ENCODE measurements around the gene ARL17B.
"Not testable (repeated sequence)": the region's sequence is repeated elsewhere in the genome, so short reads cannot be mapped to it uniquely, and the experiment has no call there.

Gene ARL17B

GRCh38 chr17:46361755-46362154 is at the start of gene ARL17B:
Gene ARL17B (minus strand): TSS chr17:46361766. CDS start chr17:46358397, 3,369 bp downstream.
- not testable (repeated sequence) for DNase-seq

DNA sequence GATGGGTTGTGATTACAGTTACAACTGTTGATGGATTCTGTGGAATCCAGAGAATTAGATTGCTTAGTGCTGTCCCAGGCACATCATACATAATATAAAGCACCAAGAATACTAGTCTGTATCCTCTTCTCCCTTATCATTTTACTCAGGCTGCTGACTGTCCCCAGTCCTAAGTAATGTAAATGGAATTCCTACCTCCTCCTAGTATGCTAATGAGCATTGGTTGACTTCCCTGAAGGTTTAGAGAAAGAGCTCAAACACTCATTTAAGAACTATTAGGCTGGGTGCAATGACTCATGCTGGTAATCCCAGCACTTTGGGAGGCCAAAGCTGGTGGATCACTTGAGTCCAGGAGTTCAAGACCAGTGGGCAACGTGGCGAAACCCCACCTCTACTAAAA is 48.3 kb upstream of the ARL17B start:
- not testable (repeated sequence) for DNase-seq

DNA sequence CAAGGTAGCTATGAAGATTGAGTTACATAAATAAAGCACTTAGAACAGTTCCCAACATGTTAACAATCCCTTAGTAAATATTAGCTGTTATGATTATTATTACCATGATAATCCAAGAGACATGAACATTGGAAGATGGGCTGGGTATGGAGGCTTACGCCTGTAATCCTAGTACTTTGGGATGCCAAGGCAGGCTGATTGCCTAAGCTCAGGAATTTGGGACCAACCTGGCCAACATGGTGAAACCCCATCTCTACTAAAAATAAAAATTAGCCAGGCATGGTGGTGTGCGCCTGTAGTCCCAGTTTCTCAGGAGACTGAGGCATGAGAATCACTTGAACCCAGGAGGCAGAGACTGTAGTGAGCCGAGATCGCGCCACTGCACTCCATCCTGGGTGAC is 45.6 kb upstream of the ARL17B start:
- not testable (repeated sequence) for DNase-seq

DNA sequence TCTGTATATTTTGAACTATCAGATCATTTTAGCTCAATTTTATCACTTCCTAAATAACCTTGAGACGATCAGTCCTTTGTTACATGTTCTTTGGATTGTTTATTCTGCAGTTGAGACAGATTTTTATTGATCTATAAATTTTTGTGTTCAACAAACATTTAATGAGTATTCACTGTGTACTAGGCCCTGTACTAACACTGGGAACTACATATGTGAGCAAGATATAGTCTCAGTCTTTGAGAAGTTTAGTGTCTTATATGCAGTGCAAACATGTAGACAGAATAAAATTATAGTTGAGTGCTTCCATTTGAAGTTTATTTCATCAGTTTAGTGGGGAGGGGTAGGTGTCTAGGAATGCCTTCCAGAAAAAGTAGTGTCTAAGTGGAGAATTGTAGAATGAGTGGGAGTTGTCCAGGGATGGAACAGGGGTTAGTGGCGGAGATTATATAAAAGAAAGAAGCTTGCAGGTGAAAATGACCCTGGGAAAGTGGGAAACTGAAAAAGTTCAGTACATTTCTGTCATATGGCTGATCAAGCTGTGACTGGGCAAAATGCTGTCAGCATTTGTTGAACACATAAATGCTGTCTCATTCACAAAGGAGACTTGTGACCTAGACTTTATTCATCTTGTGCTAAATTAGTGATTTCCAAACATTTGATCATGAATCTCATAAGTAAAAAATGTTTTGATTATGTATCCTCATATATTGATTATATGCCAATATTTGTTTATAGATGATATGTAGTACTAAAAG is 39.6 kb upstream of the ARL17B start:
- DNase-seq, result not testable (repeated sequence)

- not testable (repeated sequence) for DNase-seq
Observed at GRCh38 chr17:46400543-46400942, 39.0 kb upstream of the ARL17B start.

DNA sequence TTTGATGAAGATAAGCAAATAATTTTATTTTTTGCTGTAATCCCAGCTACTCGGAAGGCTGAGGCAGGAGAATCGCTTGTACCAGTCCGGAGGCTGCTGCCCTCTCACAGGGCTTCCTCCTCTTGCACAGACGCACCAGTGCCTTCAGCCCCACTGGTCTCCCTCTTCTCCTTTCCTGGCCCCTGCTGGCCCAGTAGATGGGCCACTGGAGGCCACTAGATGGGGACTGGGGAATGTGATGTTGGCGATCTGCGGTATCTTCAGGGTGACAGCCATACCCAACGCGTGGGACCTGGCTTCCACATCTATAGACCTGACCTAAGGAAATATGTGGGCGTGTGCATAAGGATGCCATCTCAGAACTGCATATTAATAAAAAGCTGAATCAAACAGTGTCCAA is 38.4 kb upstream of the ARL17B start:
- DNase-seq, result not testable (repeated sequence)

DNA sequence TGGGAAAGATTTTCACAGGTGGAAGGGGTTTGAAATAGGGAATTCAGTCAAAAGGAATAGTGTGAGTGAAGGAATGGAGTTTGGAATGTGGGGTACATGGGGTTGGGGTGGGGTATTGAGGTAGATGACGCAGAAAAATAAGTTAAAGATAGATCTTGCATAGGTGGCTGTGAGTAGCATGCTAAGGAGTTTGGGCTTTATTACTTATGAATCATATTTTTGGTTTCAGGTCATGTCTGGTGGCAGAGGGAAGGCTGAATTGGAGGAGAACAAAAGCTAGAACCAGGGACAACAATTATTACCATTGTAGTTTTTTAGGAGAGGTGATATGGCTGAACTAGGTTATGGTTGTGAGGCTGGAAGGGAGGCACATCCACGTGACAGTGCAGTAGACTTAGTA is 34.7 kb upstream of the ARL17B start:
- not testable (repeated sequence) for DNase-seq

- DNase-seq, result not testable (repeated sequence)
Observed at GRCh38 chr17:46393702-46394101, 32.1 kb upstream of the ARL17B start.

DNA sequence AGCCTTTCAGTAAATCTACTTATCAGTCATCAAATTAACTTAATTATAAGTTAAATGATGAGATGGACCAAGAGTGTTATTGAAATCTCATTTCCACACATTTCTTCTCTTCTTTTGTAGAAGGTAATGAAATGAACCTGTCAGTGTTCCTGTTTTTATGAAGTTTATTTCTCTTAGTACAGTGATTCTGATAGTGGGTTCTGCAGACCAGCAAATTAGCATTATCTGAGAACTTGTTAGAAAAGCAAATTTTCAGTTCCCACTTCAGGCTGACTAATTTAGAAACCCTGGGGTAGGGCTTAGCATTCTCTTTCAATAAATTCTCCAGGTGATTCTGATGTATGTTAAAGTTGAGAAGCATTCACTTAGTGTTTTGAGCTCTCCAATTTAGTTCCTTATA is 23.9 kb upstream of the ARL17B start:
- DNase-seq, result not testable (repeated sequence)

DNA sequence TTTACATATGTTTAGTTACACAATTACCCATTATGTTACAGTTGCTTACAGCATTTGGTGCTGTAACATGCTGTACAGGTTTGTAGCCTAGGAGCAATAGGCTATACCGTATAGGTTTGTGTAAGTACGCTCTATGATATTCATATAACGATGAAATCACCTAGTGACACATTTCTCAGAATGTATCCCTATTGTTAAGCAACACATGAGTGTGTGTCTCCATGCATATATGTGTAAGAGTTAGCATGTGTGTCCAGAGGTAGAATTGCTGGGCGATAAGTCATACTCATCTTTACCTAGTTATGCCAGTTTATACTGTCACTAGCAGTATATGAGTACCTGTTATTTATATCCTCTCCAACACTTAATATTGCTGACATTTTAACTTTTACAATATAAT is 21.6 kb upstream of the ARL17B start:
- not testable (repeated sequence) for DNase-seq

DNA sequence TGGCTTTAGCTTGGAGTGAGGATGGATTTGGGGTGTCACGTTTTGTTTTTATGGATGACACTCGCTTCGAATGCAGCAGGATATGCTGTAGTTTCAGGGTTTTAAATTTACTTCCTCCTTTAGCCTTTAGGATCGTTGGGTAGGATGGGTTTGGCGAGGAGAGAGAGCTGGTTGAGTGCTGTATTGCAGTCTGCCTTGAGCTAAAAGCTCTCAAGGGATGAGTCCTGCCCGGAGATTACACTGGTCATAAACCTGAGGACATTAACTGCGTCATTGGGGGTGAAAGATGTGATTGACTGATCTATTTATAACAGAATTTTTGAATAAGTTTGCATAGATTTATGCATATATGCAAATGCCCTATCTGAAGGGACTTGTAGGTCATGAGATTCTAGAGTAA is 11.9 kb upstream of the ARL17B start:
- not testable (repeated sequence) for DNase-seq

- not testable (repeated sequence) for DNase-seq
Observed at GRCh38 chr17:46372236-46373229, 11.0 kb upstream of the ARL17B start.

DNA sequence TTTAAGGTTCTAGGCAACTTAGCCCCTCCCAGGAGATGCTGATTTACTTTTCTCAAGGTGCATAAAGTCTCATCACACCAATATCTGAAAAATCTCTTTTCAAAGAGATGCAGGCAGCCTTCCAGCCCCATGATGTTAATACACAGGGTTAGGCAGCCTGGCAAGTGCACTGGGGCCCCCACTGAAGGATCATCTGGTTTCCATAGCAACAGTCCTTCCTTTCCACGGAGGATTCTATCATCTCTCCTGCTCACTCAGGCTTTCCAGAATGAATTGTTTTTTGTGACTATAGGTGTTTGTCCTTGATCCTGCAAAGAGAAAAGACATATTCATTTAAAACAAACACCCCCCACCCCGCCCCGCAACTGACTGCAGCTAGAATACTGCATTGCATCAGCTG is 6.0 kb upstream of the ARL17B start:
- not testable (repeated sequence) for DNase-seq

DNA sequence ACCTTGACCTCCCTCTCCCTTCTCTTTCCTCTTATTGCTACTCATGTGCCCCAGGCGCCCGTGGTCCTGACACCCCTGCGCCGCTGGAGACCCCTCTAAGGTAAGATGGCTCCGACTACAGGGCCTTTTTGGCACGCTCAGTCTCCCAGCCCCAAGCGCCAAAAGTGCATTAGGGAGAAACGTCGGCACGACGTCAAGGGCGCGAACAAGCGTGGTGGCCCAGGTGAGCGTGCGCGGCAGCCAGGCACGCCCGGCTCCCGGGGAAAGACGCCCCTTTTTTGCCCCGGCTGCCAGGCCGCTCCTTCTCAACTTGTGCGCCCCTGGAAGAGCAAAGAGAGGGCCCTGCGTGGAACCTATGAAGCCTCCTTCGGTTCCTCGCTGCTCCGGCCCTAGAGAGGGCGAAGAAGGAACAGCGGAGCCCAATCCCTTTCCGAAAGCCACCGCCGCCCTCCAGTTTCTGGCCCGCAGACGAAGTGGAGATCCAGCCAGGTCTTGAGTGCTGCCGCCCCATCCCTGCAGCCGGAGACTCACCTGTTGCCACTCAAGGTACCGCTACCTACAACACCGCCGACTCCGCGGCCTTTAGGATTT is 326 bp downstream of the ARL17B start:
- not testable (repeated sequence) for DNase-seq

- not testable (repeated sequence) for DNase-seq
Observed at GRCh38 chr17:46353856-46354255, 7.7 kb downstream of the ARL17B start.

DNA sequence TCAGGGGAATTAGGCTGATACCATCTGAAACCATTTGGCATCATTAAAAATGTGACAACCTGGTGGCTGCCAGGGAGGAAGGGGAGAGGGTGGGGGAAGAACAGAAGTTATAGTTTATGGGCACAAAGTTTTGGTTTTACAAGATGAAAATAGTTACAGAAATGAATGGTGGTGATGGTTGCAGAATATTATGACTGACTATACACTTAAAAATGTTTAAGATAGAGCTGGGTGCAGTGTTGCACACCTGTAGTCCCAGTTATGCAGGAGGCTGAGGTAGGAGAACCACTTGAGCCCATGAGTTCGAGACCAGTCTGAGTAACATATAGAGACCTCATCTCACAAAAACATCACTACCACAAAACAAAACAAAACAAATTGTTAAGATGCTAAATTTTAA is 12.5 kb downstream of the ARL17B start:
- DNase-seq, result not testable (repeated sequence)

- DNase-seq, result not testable (repeated sequence)
Observed at GRCh38 chr17:46348345-46348744, 13.2 kb downstream of the ARL17B start.

DNA sequence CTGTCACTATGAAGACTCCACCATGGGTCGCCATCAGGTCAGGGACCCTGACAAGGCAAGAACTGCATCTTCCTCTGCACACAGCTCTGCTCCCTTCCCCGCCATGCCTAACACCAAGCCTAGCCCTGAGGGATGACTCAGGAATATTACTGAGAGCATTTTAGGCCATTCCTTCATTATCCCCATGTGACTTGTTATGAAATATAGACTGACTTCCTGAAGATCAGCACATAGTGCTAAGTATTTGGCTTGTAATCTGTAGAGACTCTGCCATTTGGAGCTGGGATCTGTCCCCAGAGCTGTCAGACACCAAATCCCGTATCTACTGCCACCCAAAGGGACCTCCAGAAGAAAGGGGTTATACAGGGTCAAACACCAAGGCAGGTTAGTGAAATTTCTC is 19.4 kb downstream of the ARL17B start:
- not testable (repeated sequence) for DNase-seq

- DNase-seq, result not testable (repeated sequence)
Observed at GRCh38 chr17:46341220-46341619, 20.3 kb downstream of the ARL17B start.

GRCh38 chr17:46294831-46295230 is 66.7 kb downstream of the ARL17B start, which contains the start of gene LRRC37A:
Gene LRRC37A (plus strand): TSS chr17:46295131. CDS start chr17:46295134, 3 bp downstream.
- DNase-seq, result not testable (repeated sequence)

DNA sequence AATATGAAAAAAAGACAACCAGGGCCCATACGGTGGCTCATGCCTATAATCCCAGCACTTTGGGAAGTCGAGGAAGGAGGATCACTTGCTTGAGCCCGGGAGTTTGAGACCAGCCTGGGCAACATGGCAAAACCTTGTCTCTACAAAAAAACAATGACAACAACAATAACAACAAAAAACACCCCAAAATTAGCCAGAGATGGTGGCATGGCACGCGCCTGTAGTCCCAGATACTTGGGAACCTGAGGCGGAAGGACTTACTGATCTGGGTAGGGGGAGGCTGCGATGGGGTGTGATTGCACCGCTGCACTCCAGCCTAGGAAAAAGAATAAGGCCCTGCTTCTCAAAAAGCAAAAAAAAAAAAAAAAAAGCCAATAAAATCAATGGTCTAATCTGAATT is 69.9 kb downstream of the ARL17B start:
- DNase-seq, result not testable (repeated sequence)

DNA sequence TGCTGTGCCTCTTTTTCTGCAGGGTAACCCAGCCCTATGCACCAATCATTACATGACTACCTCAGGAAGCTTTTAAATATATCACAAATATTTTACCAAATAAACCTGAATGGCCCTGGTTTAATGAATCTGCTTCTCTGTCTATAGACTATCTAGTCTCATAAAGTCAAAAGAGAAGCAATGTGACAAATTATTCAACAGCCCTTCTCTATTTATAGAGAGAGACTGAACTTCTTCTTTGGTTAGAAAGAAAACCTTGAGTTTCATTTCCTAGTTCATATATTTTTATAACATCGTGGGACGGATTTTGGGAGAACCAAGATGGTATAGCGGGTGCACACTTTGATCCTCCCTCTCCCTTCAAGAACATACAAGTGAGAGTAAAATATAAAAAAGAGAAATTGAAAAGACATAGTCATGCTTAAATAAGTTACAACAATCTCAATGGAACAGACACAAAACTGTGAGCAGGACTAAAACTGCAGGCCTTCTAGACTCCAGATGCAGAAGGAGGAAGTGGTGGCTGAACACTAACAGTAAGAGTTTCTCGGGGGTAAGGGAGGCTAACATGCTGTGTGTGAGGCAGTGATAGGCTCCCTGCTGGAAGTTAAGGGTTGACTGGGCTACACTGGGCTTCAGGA is 70.5 kb downstream of the ARL17B start:
- not testable (repeated sequence) for DNase-seq
